ENCODE results near the gene SOBP.

Gene SOBP

DNA sequence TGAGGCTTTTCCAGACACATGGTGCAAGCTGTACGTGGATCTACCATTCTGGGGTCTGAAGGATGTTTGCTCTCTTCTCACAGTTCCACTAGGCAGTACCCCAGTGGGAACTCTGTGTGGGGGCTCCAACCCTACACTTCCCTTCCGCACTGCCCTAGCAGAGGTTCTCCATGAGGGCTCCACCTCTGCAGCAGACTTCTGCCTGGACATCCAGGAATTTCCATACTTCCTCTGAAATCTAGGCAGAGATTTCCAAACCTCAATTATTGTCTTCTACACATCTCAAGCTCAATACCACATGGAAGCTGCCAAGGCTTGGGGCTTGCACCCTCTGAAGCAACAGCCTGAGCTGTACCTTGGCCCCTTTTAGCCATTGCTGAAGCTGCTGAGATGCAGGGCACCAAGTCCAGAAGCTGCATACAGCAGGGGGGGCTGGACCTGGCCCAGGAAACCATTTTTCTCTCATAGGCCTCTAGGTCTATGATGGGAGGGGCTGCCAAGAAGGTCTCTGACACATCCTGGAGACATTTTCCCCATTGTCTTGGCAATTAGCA, 42.2 kb upstream of the SOBP start:
- TF ChIP-seq, protein P1, sequence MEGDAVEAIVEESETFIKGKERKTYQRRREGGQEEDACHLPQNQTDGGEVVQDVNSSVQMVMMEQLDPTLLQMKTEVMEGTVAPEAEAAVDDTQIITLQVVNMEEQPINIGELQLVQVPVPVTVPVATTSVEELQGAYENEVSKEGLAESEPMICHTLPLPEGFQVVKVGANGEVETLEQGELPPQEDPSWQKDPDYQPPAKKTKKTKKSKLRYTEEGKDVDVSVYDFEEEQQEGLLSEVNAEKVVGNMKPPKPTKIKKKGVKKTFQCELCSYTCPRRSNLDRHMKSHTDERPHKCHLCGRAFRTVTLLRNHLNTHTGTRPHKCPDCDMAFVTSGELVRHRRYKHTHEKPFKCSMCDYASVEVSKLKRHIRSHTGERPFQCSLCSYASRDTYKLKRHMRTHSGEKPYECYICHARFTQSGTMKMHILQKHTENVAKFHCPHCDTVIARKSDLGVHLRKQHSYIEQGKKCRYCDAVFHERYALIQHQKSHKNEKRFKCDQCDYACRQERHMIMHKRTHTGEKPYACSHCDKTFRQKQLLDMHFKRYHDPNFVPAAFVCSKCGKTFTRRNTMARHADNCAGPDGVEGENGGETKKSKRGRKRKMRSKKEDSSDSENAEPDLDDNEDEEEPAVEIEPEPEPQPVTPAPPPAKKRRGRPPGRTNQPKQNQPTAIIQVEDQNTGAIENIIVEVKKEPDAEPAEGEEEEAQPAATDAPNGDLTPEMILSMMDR (conservative IDR thresholded peaks at IDR 0.05; ENCODE audit: control insufficient read depth, insufficient read depth, low read depth, low read length) = no peak
- DNase-seq (ENCODE audit: low read depth) = no peak
- no peak overlapping the region for H3K4me3 ChIP-seq (ENCODE audit: control insufficient read depth, low read depth, low read length)

GRCh38 chr6:107448776-107449175, 41.1 kb upstream of the SOBP start:
- TF ChIP-seq, protein P1 (conservative IDR thresholded peaks at IDR 0.05; ENCODE audit: control insufficient read depth, insufficient read depth, low read depth, low read length) = no peak
- no peak for DNase-seq (ENCODE audit: low read depth)
- no peak overlapping the region for H3K4me3 ChIP-seq (ENCODE audit: control insufficient read depth, low read depth, low read length)

GRCh38 chr6:107458672-107459282, 31.1 kb upstream of the SOBP start:
- DNase-seq (ENCODE audit: low read depth) = peak; percentile 26

GRCh38 chr6:107459283-107460082, 30.4 kb upstream of the SOBP start, which contains the start of gene PDSS2:
TSS of gene PDSS2 (minus strand) at chr6:107459564. CDS start at chr6:107459285, 279 bp downstream.
- H3K4me3 ChIP-seq (ENCODE audit: control insufficient read depth, low read depth, low read length) = peak within 1 kb of the TSS; percentile 85
- TF ChIP-seq, protein P1 (conservative IDR thresholded peaks at IDR 0.05; ENCODE audit: control insufficient read depth, insufficient read depth, low read depth, low read length) = peak; percentile 53
- DNase-seq (ENCODE audit: low read depth) = peak; percentile 96

More at GRCh38 chr6:107458672-107459282, 31.1 kb upstream of the SOBP start:
- TF ChIP-seq, protein P1 (conservative IDR thresholded peaks at IDR 0.05; ENCODE audit: control insufficient read depth, insufficient read depth, low read depth, low read length) = no peak
- peak overlapping the region; percentile 85 for H3K4me3 ChIP-seq (ENCODE audit: control insufficient read depth, low read depth, low read length)

- TF ChIP-seq, protein P1 (conservative IDR thresholded peaks at IDR 0.05; ENCODE audit: control insufficient read depth, insufficient read depth, low read depth, low read length) = no peak
- DNase-seq (ENCODE audit: low read depth) = peak; percentile 13
- peak overlapping the region; percentile 85 for H3K4me3 ChIP-seq (ENCODE audit: control insufficient read depth, low read depth, low read length)
These were observed 29.8 kb upstream of the SOBP start for GRCh38 chr6:107460083-107460631.

- H3K4me3 ChIP-seq (ENCODE audit: control insufficient read depth, low read depth, low read length) = no peak overlapping the region
- no peak for DNase-seq (ENCODE audit: low read depth)
- TF ChIP-seq, protein P1 (conservative IDR thresholded peaks at IDR 0.05; ENCODE audit: control insufficient read depth, insufficient read depth, low read depth, low read length) = no peak
These were observed 23.9 kb upstream of the SOBP start for GRCh38 chr6:107466062-107466461.
